ENCODE results near the gene SHISAL2B.
"Not testable (repeated sequence)": the region's sequence is repeated elsewhere in the genome, so short reads cannot be mapped to it uniquely, and the experiment has no call there.

Gene SHISAL2B

GRCh38 chr5:64706074-64706473 is 15.8 kb downstream of the SHISAL2B start:
- not testable (repeated sequence) for DNase-seq

- no peak for DNase-seq
These were observed 16.9 kb downstream of the SHISAL2B start for GRCh38 chr5:64707191-64707590.

- not testable (repeated sequence) for DNase-seq
These were observed 24.2 kb downstream of the SHISAL2B start for GRCh38 chr5:64714495-64714894.

GRCh38 chr5:64722588-64722987 is 32.3 kb downstream of the SHISAL2B start:
- DNase-seq, result no peak

GRCh38 chr5:64727150-64727549 is 36.8 kb downstream of the SHISAL2B start:
- DNase-seq, result no peak

- no peak for DNase-seq
These were observed 52.1 kb downstream of the SHISAL2B start for GRCh38 chr5:64742411-64742810.

- no peak for DNase-seq
These were observed 52.5 kb downstream of the SHISAL2B start for GRCh38 chr5:64742821-64743220.

GRCh38 chr5:64744914-64745313 is 54.6 kb downstream of the SHISAL2B start:
- DNase-seq, result no peak

GRCh38 chr5:64746446-64746845 is 56.1 kb downstream of the SHISAL2B start:
- DNase-seq, result no peak

GRCh38 chr5:64749385-64749784 is 59.1 kb downstream of the SHISAL2B start:
- no peak for DNase-seq

GRCh38 chr5:64754066-64754465 is 63.8 kb downstream of the SHISAL2B start:
- no peak for DNase-seq

GRCh38 chr5:64758901-64759300 is 68.6 kb downstream of the SHISAL2B start:
- DNase-seq, result no peak

GRCh38 chr5:64759960-64760660 is 69.8 kb downstream of the SHISAL2B start:
- DNase-seq, result no peak

- DNase-seq, result no peak
These were observed 73.7 kb downstream of the SHISAL2B start for GRCh38 chr5:64763948-64764503.

- no peak for DNase-seq
These were observed 75.7 kb downstream of the SHISAL2B start for GRCh38 chr5:64765804-64766504.

- no peak for DNase-seq
These were observed 76.6 kb downstream of the SHISAL2B start for GRCh38 chr5:64766941-64767340.

All from NCI-H82 (cell line).